Astrocyte of the cerebellum (primary cell): ENCODE data around the gene TCP11X2.
"Not testable (repeated sequence)": the region's sequence is repeated elsewhere in the genome, so short reads cannot be mapped to it uniquely, and the experiment has no call there.

Source experiments
- DNase-seq: peaks from one replicate; pipeline ENCODE4 v3.0.0-alpha.2; 2011; ENCODE audit warnings: low read depth
- H3K4me3 ChIP-seq: 2 replicates; pipeline ENCODE4 v1.5.1; 2011; ENCODE audit warnings: mild to moderate bottlenecking, low read depth, low read length, moderate library complexity
- in situ Hi-C: cut with HindIII; loops from 2 replicates; pipeline ENCODE4 v1.10.0; 2017; ENCODE audit warnings: low sequenced_read_pairs
- TF ChIP-seq, protein P1 (sequence below): IDR thresholded peaks from 2 replicates; pipeline ENCODE4 v1.5.1; 2012; ENCODE audit warnings: low read length, low read depth, moderate library complexity, mild to moderate bottlenecking; ENCODE audit errors: missing control alignments

The TCP11X2 gene

DNA sequence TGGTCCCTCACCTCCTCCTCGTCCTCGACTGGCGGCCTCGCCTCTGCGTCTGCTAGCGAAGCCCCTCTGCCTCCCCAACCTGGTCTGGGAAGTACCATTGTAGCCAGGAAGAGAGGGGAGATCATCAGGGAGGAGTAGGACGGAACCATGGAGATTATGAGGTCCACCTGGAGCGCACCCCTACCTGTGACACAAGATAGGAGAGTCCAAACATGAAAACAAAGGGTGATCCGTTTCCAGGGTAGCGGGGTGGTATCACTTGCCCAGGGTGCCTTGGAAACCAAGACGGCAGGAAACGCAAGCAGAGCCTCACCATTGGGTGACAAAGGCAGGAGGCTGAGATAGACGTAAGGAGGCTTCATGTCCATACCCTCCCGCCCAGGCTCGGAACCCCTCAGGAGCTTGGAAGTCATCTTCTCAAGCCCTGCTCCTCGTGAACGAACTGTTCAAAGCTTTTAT is at the start of gene TCP11X2:
Gene TCP11X2 (minus strand): TSS at position 51 of the 459 bp plus-strand sequence.
- in situ Hi-C loops, H3K4me3 ChIP-seq, DNase-seq: not testable (repeated sequence)

- no peak for DNase-seq
- TF ChIP-seq, protein P1, sequence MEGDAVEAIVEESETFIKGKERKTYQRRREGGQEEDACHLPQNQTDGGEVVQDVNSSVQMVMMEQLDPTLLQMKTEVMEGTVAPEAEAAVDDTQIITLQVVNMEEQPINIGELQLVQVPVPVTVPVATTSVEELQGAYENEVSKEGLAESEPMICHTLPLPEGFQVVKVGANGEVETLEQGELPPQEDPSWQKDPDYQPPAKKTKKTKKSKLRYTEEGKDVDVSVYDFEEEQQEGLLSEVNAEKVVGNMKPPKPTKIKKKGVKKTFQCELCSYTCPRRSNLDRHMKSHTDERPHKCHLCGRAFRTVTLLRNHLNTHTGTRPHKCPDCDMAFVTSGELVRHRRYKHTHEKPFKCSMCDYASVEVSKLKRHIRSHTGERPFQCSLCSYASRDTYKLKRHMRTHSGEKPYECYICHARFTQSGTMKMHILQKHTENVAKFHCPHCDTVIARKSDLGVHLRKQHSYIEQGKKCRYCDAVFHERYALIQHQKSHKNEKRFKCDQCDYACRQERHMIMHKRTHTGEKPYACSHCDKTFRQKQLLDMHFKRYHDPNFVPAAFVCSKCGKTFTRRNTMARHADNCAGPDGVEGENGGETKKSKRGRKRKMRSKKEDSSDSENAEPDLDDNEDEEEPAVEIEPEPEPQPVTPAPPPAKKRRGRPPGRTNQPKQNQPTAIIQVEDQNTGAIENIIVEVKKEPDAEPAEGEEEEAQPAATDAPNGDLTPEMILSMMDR, result peak; percentile 19
- no peak overlapping the region for H3K4me3 ChIP-seq
- in situ Hi-C loops, result no loop called here
Observed at GRCh38 chrX:102517326-102517725, 45.7 kb upstream of the TCP11X2 start.

GRCh38 chrX:102515975-102516941 is 44.6 kb upstream of the TCP11X2 start, which contains the start of gene TMSB15A:
Gene TMSB15A (minus strand): TSS chrX:102516739.
- in situ Hi-C loops, result no loop called here
- TF ChIP-seq, protein P1, result no peak

DNA sequence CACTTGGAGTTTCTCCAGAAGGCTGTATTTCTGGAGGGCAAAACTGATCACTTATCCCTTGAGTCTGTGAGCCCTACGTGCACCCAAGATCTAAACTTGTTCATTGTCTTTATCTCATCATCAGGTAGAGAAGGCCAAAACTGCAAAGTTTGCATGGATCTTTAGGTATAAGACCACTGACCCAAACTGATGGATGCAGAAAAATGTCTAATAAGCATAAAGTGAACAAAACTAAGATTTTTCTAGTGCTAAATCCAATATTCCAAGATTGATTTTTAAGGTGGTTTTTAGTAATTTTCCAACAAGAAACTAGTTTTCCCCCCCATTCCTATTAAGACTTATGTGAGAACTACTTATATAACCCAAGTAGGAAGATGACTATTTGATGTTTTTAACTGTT is 42.9 kb upstream of the TCP11X2 start:
- DNase-seq, result no peak
- H3K4me3 ChIP-seq, result no peak overlapping the region
- in situ Hi-C loops, result no loop called here
- TF ChIP-seq, protein P1, result no peak

More at GRCh38 chrX:102515975-102516941, 44.6 kb upstream of the TCP11X2 start, which contains the start of gene TMSB15A:
- peak within 1 kb of the TSS; percentile 45 for H3K4me3 ChIP-seq
- DNase-seq, result peak; percentile 11

- DNase-seq, result no peak
- in situ Hi-C loops, result no loop called here
- H3K4me3 ChIP-seq, result no peak overlapping the region
- TF ChIP-seq, protein P1, result no peak
Observed at GRCh38 chrX:102498732-102499131, 27.1 kb upstream of the TCP11X2 start.

- no peak for DNase-seq
- TF ChIP-seq, protein P1, result no peak
- in situ Hi-C loops, result no loop called here
- no peak overlapping the region for H3K4me3 ChIP-seq
Observed at GRCh38 chrX:102491766-102492165, 20.2 kb upstream of the TCP11X2 start.

DNA sequence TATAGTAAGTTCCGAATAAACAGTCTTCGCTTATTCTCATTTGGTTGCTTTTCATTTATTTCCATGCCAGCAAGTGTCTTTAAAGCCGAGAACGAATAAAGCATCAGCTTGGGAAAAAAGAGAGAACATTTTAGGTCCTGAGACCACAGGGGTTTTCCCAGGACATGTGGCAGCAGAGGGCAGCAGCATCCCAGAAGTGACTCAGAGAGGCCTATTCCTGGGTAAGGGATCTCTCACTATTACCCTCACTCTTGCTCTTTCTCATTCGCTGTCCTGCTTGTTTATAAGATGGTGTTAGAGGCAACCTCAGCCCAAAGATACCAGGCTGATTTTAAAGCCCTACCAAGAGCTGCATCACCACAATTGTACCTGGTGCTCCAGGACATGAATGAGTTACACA is 7.2 kb upstream of the TCP11X2 start:
- H3K4me3 ChIP-seq, DNase-seq, in situ Hi-C loops: not testable (repeated sequence)

DNA sequence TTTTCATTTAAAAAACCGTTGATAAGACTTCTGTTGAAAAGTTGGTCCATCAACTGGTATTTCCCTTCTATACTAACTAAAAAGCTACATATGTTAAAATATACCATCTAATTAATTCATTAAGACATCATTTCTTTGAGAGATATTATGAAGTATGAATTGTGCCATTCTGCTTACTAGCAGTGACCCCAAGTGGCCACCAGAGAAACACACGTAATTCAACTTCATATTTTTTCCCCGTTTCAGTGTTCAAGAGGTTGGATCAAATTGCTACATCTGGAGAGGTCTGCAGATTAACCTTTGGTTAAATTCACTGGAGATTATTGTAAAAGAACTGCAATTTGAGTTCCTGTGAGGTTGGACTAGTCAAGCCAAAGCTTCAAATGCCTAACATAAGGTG is 1.4 kb downstream of the TCP11X2 start:
- H3K4me3 ChIP-seq, DNase-seq, in situ Hi-C loops: not testable (repeated sequence)

DNA sequence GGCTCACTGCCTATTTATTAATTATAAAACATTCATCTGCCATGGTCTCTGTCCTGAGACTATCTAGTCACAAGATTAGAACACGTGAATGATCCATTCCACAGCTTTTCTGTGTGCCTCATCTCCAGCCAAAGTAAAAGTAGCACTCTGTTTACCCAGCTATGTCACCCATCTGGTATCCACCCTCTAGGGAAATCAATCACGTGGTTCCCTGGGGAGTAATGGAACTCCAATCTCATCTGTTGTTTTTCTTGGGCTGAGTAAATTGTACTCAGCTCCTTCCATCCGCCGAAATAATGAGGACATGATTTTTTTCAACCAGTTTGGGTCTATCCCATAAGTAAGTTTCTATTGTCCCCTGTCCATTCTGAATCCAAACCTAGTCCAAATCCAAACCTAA is 13.0 kb downstream of the TCP11X2 start:
- not testable (repeated sequence) for H3K4me3 ChIP-seq

DNA sequence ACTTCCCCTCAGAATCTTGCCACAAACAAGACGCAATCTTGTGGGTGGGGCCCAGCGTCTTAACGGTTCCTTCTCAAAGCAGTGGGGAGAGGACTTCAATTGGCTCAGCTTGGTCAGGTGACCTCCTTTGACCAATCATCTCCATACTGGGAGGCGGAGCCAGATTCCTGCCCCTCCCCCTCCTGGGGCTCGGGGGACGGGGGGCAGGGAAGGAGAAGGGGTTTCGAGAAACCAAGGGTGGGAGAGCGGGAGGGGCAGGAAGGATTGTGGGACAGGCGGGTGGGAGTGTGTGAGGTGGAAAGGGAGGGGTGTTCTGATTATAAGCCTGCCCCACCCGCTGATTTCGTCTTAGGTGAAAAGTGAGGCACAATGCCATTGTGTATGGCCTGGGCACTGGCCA is 31.7 kb downstream of the TCP11X2 start, which contains the start of gene NXF2B:
Gene NXF2B (minus strand): TSS at position 101 of the 400 bp plus-strand sequence. CDS start 59,972 bp downstream, outside the sequence.
- DNase-seq, in situ Hi-C loops, H3K4me3 ChIP-seq: not testable (repeated sequence)

More for the DNA sequence above, 13.0 kb downstream of the TCP11X2 start:
- in situ Hi-C loops, DNase-seq: not testable (repeated sequence)

- in situ Hi-C loops, DNase-seq: not testable (repeated sequence)
Observed at GRCh38 chrX:102414493-102414892, 57.1 kb downstream of the TCP11X2 start.

More at GRCh38 chrX:102414493-102414892, 57.1 kb downstream of the TCP11X2 start:
- not testable (repeated sequence) for H3K4me3 ChIP-seq
